NOMO-1 treated with DMSO at 0.1 percent for 48 hours (cell line): ENCODE results near the gene IL17A.
"Not testable (repeated sequence)": the region's sequence is repeated elsewhere in the genome, so short reads cannot be mapped to it uniquely, and the experiment has no call there.

Experiments used
- DNase-seq: peaks from one replicate; lab custom pipeline; 2025; ENCODE audit not compliant: unreplicated experiment; lab: John Stamatoyannopoulos, UW

The IL17A gene

GRCh38 chr6:52162940-52163908 is 23.0 kb upstream of the IL17A start:
- DNase-seq, result peak; percentile 39

- DNase-seq, result peak; percentile 7
Observed at GRCh38 chr6:52164319-52165094, 21.7 kb upstream of the IL17A start.

- DNase-seq, result no peak
Observed at GRCh38 chr6:52167267-52167666, 18.9 kb upstream of the IL17A start.

- not testable (repeated sequence) for DNase-seq
Observed at GRCh38 chr6:52168351-52168750, 17.8 kb upstream of the IL17A start.

- no peak for DNase-seq
Observed at GRCh38 chr6:52174118-52174517, 12.1 kb upstream of the IL17A start.

GRCh38 chr6:52176550-52176949 is 9.6 kb upstream of the IL17A start:
- DNase-seq, result no peak

GRCh38 chr6:52177961-52178360 is 8.2 kb upstream of the IL17A start:
- DNase-seq, result no peak

GRCh38 chr6:52180787-52181558 is 5.2 kb upstream of the IL17A start:
- no peak for DNase-seq

- DNase-seq, result no peak
Observed at GRCh38 chr6:52183131-52183713, 3.0 kb upstream of the IL17A start.

GRCh38 chr6:52186480-52186879 is 305 bp downstream of the IL17A start:
- DNase-seq, result no peak

GRCh38 chr6:52187098-52187497 is 923 bp downstream of the IL17A start:
- DNase-seq, result no peak

GRCh38 chr6:52189974-52190373 is 3.8 kb downstream of the IL17A start:
- no peak for DNase-seq

GRCh38 chr6:52190409-52190808 is 4.2 kb downstream of the IL17A start:
- DNase-seq, result no peak

GRCh38 chr6:52191824-52192223 is 5.6 kb downstream of the IL17A start:
- no peak for DNase-seq

- DNase-seq, result no peak
Observed at GRCh38 chr6:52195886-52196285, 9.7 kb downstream of the IL17A start.

- DNase-seq, result not testable (repeated sequence)
Observed at GRCh38 chr6:52200088-52200487, 13.9 kb downstream of the IL17A start.

- DNase-seq, result no peak
Observed at GRCh38 chr6:52201046-52201445, 14.9 kb downstream of the IL17A start.

GRCh38 chr6:52201493-52201892 is 15.3 kb downstream of the IL17A start:
- DNase-seq, result no peak

- DNase-seq, result no peak
Observed at GRCh38 chr6:52207066-52207465, 20.9 kb downstream of the IL17A start.

- DNase-seq, result no peak
Observed at GRCh38 chr6:52208612-52209011, 22.4 kb downstream of the IL17A start.

- no peak for DNase-seq
Observed at GRCh38 chr6:52209770-52210169, 23.6 kb downstream of the IL17A start.
